ENCODE data around the gene PIK3CA.

Gene PIK3CA

GRCh38 chr3:179158336-179159039 lies 10.3 kb downstream of the PIK3CA start:
- DNase-seq (ENCODE audit: low spot score), result no peak

- no peak for DNase-seq (ENCODE audit: low spot score)
Observed at GRCh38 chr3:179163503-179163902, 15.3 kb downstream of the PIK3CA start.

GRCh38 chr3:179164857-179165256 lies 16.7 kb downstream of the PIK3CA start:
- no peak for DNase-seq (ENCODE audit: low spot score)

DNA sequence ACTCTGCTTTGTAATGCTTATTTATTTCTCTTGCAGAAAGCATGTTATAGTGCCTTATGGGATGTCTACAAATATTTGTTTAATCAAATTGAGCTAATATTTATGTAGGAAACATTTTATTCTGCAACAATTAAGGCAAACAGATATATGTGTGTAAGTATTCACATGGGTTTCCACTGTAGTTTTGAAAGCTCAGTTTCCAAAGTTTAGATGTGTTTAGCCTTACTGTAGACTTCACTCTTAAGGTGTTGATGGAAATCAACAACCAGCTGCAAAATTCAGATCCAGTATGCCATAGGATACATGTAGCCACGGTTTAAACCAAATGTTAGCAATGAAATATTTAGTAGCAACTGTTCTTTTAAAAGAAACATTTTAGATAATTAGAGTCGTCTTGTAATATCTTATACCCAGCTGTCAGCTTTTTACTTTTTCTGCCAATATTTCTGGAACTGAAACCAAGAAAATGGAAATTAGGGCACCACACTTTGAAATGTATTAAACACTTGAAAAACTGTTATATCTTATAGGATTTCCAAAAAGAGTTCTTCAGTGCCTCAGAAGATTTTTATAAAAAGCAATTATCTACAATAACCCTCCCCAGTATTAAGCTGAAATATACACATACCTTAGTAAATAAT lies 18.5 kb downstream of the PIK3CA start:
- DNase-seq (ENCODE audit: low spot score), result no peak

- DNase-seq (ENCODE audit: low spot score), result no peak
Observed at GRCh38 chr3:179168918-179169317, 20.8 kb downstream of the PIK3CA start.

GRCh38 chr3:179172546-179172945 lies 24.4 kb downstream of the PIK3CA start:
- DNase-seq (ENCODE audit: low spot score), result no peak

GRCh38 chr3:179174316-179174715 lies 26.2 kb downstream of the PIK3CA start:
- no peak for DNase-seq (ENCODE audit: low spot score)

- no peak for DNase-seq (ENCODE audit: low spot score)
Observed at GRCh38 chr3:179174898-179175297, 26.7 kb downstream of the PIK3CA start.

GRCh38 chr3:179175358-179175757 lies 27.2 kb downstream of the PIK3CA start:
- DNase-seq (ENCODE audit: low spot score), result no peak

GRCh38 chr3:179177611-179178010 lies 29.5 kb downstream of the PIK3CA start:
- DNase-seq (ENCODE audit: low spot score), result no peak

- no peak for DNase-seq (ENCODE audit: low spot score)
Observed at GRCh38 chr3:179179256-179179655, 31.1 kb downstream of the PIK3CA start.

- DNase-seq (ENCODE audit: low spot score), result peak; percentile 11
Observed at GRCh38 chr3:179179979-179180759, 32.0 kb downstream of the PIK3CA start.

DNA sequence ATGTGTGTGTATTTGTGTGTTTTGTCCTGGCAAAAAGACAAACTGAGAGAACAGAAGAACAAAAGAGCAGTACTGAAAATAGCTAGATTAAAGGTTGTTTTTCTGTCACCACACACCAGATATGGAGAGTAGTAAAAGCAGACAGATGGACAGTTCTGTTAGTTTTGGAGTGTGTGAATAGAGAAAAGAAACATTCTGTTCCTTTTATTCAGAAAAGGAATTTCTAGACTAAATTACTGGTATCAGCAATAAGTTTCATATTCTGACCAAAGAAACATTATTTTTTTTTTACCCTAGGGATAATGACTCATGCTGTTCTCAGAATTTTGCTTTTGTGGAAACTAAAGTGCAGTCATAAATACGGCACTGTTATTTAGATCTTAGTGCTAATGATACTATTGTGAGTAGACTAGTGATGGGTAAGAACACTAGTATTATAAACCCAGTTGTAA lies 32.9 kb downstream of the PIK3CA start:
- DNase-seq (ENCODE audit: low spot score), result peak; percentile 48

DNA sequence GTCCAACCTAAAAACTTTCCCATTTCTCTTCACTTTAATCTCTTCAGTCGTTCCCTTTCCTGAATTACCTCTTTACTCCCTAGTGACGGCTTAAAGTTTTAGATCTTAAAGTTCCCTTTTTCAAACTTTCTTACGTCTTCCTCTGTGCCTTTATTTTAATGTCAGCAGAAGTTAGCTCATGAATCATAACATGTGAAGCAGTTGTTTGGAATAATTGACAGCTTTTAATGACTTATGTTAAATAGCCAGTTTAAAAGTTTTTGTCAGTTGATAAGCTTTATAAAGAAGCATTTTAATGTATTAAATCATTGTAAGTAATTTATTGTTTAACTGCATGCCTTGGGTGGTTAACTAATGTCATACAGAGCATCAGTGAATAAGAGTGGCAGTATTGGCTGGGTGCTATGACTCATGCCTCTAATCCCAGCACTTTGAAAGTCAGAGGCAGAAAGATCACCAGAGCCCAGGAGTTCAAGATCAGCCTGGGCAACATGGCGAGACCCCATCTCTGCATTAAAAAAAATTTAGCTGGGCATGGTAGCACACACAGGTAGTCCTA lies 33.9 kb downstream of the PIK3CA start:
- DNase-seq (ENCODE audit: low spot score), result peak; percentile 8

- no peak for DNase-seq (ENCODE audit: low spot score)
Observed at GRCh38 chr3:179182902-179183301, 34.7 kb downstream of the PIK3CA start.

DNA sequence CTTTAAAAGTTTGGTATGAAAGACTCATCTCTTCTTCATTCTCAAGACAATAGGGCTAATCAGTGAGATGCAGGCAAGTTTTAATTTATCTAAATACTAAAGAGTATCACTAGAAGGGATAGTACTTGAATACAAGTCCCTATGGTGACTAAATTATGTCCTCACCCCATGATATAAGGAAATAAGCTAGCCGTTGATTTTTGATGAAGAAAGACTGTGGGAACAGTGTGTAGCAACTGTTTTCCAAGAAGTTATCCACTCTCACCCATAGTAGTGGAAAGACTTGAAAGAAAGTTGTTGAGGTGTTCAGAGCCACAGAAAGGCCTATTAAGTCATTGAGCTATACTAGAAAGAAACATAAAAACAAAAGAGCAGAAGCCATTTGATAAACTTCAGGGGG lies 36.7 kb downstream of the PIK3CA start:
- no peak for DNase-seq (ENCODE audit: low spot score)

DNA sequence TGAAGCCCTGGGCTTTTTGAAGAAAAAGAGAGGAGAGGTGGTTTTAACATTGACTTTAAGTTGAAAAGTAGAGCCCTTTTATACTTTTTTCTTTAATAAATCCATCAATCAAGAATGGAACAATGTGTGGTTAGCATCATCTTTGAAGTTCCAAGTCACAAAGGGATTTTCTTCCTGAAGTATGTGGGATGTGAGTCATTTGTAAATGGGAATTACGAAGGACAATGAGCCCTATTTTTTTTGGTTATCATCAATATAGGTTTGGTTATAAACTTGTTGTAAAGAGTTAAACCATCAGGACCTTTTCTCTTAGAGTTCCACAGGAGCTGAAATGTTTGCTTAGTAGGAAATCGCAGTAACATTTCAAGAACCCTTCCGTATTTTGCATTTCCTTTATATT lies 38.3 kb downstream of the PIK3CA start:
- no peak for DNase-seq (ENCODE audit: low spot score)

GRCh38 chr3:179189759-179190158 lies 41.6 kb downstream of the PIK3CA start:
- no peak for DNase-seq (ENCODE audit: low spot score)

DNA sequence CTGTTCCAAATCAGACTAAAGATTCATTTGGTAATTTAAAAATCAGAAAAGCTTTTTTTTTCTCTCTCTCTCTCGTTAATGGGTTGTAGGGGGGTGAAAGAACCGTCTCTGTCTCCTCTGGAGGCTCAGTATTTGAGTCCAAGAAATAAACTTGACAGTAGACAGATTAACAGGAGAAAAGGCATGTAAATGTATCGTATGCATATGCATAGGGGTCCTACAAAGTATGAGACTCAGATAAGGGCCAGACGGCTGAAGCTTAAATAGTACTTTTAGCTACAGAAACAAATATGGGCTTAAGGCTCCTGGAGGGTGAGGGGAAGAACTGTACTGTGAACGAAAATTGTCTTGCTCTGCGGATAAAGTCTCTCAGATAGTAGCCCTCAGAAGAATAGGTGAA lies 42.4 kb downstream of the PIK3CA start:
- DNase-seq (ENCODE audit: low spot score), result no peak

- DNase-seq (ENCODE audit: low spot score), result no peak
Observed at GRCh38 chr3:179192542-179192941, 44.4 kb downstream of the PIK3CA start.

DNA sequence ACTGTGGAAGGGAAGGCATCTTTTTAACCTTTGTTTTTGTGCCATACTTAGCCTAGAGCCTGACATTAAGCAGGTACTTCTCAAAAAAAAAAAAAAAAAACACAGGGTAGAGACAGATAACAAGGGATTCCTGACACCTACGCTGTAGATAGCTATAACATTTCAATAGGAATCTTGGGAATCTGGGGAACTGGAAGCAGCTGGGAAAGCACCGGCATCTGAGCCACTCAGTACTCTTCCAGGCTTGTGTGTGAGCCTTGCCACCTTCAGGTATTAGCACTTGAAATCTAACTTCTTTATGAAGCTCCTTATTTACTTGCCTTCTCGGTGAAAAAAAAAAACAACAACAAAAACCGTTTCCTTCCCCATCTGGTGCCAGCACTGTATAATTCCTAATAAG lies 46.8 kb downstream of the PIK3CA start:
- no peak for DNase-seq (ENCODE audit: low spot score)

DNA sequence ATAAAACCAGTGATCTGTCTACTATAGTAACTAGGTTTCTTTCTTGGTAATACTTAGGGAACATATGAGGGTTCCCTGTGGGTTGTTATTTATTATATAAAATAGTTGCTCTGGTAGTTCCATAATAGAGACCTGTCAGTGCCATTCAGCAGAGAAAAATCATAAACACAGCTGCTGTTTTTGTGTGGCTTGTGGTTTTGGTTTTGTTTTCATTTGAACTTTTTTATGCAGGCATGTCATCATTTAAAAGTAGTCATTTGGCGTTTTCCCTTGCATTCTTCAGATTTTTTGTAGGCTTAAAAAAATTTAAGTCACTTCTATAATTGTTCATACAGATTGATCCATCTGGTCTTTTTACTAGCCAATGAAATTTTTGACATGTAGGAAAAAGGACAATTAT lies 47.9 kb downstream of the PIK3CA start:
- DNase-seq (ENCODE audit: low spot score), result peak; percentile 4

- no peak for DNase-seq (ENCODE audit: low spot score)
Observed at GRCh38 chr3:179196700-179197099, 48.5 kb downstream of the PIK3CA start.
